K562 (cell line): ENCODE results near the gene EBI3. TPM values are rescaled to one million over a fixed set of nuclear protein-coding genes. Genes with fewer than 3 reads are reported as not detected.
A peak's percentile ranks its signal among the peaks of the same experiment; 100 is the strongest.

Source experiments
- ATAC-seq: fragments of 200-7000 bp; cut with Tn5 transposase; 3 replicates; pipeline ENCODE4 v1.9.1; 2020; ENCODE audit warnings: moderate library complexity
- BruUV-seq: library from RNA; stranded (reverse); fragments of 400-500 nt; replicated peaks from 2 replicates; lab custom pipeline; 2021; lab: Mats Ljungman, UMichigan
- CTCF ChIA-PET: fragments of 300-600 bp; formaldehyde crosslinking; extraction: SDS; loops from one replicate; lab custom pipeline; 2021; ENCODE audit warnings: low intra/inter-chr PET ratio; lab: Yijun Ruan, JAX
- POLR2A ChIA-PET: fragments of 300-600, 350-650 bp; sonication (Branson Sonifier 250); formaldehyde crosslinking; extraction: SDS; loops from one replicate; lab custom pipeline; 2021; ENCODE audit warnings: antibody characterized with exemption, inconsistent platforms; lab: Yijun Ruan, JAX
- DNase-seq, 4 experiments: peaks; one replicate each; pipeline versions ENCODE4 v3.0.0 to v3.0.0-alpha.2; 2011 to 2018; ENCODE audit warnings: low spot score in 3 of 4, mixed read lengths in 3 of 4; ENCODE audit errors: extremely low read depth in 1 of 4
- FAIRE-seq: peaks from 2 replicates; lab custom pipeline; 2011; peaks lifted over from hg19 to GRCh38; lab: Jason Lieb, UNC
- H2AFZ ChIP-seq: 2 replicates; pipeline ENCODE4 v1.6.0; 2011; ENCODE audit warnings: low read depth, low read length, control low read depth, inconsistent platforms
- H3K27ac ChIP-seq: fragments of 200-600 bp; 3 replicates; pipeline ENCODE4 v1.8.0; 2011; ENCODE audit warnings: low read depth, mild to moderate bottlenecking, control low read depth, inconsistent platforms, low read length, moderate library complexity, mixed read lengths; ENCODE audit errors: extremely low read depth
- H3K27me3 ChIP-seq, 2 experiments: fragments of 300-600 bp in 1 of 2; 2 replicates in 1 of 2; 3 replicates in 1 of 2; pipeline versions ENCODE4 v1.6.0 to v1.8.0; 2011; ENCODE audit warnings: inconsistent platforms in 2 of 2, low read length in 2 of 2, mild to moderate bottlenecking in 1 of 2, mixed read lengths in 1 of 2, moderate library complexity in 1 of 2; ENCODE audit not compliant: control insufficient read depth in 2 of 2, insufficient read depth in 2 of 2
- H3K36me3 ChIP-seq: fragments of 300-600 bp; 3 replicates; pipeline ENCODE4 v1.8.0; 2011; ENCODE audit warnings: mild to moderate bottlenecking, low read length, inconsistent platforms; ENCODE audit not compliant: control insufficient read depth, insufficient read depth
- H3K4me1 ChIP-seq, 2 experiments: fragments of 200-600 bp in 1 of 2; replicated peaks in 1 of 2; 2 replicates in 1 of 2; 3 replicates in 1 of 2; pipeline versions ENCODE4 v1.5.1 to v1.8.0; 2011; ENCODE audit warnings: inconsistent platforms in 2 of 2, low read length in 2 of 2, mild to moderate bottlenecking in 1 of 2, mixed read lengths in 1 of 2, moderate library complexity in 1 of 2; ENCODE audit not compliant: control insufficient read depth in 2 of 2, insufficient read depth in 2 of 2
- H3K4me2 ChIP-seq: 2 replicates; pipeline ENCODE4 v1.6.1; 2011; ENCODE audit warnings: low read length, control low read depth, inconsistent platforms, mixed read lengths; ENCODE audit not compliant: insufficient read depth
- H3K4me3 ChIP-seq: fragments of 200-600 bp; sonication (generic), shearing (Covaris generic); 2 replicates; pipeline ENCODE4 v1.5.1; 2016; ENCODE audit warnings: control low read depth, inconsistent platforms
- H3K79me2 ChIP-seq: fragments of 200-600 bp; 3 replicates; pipeline ENCODE4 v1.8.0; 2011; ENCODE audit warnings: low read length, inconsistent platforms; ENCODE audit not compliant: control insufficient read depth, insufficient read depth
- H3K9ac ChIP-seq, 2 experiments: 2 replicates each; pipeline versions ENCODE4 v1.6.0 to v1.6.1; 2011; ENCODE audit warnings: low read depth in 2 of 2, low read length in 2 of 2, control low read depth in 1 of 2, inconsistent platforms in 1 of 2, mild to moderate bottlenecking in 1 of 2, mixed read lengths in 1 of 2; ENCODE audit not compliant: insufficient read depth in 1 of 2
- H3K9me1 ChIP-seq: one replicate; pipeline ENCODE4 v1.6.0; 2011; ENCODE audit warnings: inconsistent platforms, mild to moderate bottlenecking, low read length, moderate library complexity; ENCODE audit not compliant: control insufficient read depth, insufficient read depth
- H3K9me3 ChIP-seq: replicated peaks from 2 replicates; pipeline ENCODE4 v1.5.1; 2011; ENCODE audit warnings: low read depth, low read length, inconsistent platforms; ENCODE audit not compliant: control insufficient read depth, insufficient read depth
- H4K20me1 ChIP-seq: replicated peaks from 2 replicates; pipeline ENCODE4 v1.6.1; 2011; ENCODE audit warnings: low read length, inconsistent platforms, mixed read lengths; ENCODE audit not compliant: control insufficient read depth, insufficient read depth
- FOXA3 ChIP-seq, 2 experiments: fragments of 450-650 bp in 1 of 2; sonication (generic) in 1 of 2; formaldehyde crosslinking; IDR thresholded peaks in 1 of 2; conservative IDR thresholded peaks in 1 of 2; 2 replicates each; pipeline versions ENCODE4 v1.4.0 to v1.8.0; 2020 to 2022; ENCODE audit warnings: mild to moderate bottlenecking in 2 of 2, missing genetic modification reagents in 1 of 2
- FOXK1 ChIP-seq: sonication (generic); formaldehyde crosslinking; IDR thresholded peaks from 2 replicates; pipeline ENCODE4 v1.8.0; 2022; ENCODE audit warnings: missing genetic modification reagents, mild to moderate bottlenecking, borderline replicate concordance
- JUNB ChIP-seq: fragments of 450-650 bp; formaldehyde crosslinking; conservative IDR thresholded peaks from 2 replicates; pipeline ENCODE4 v1.4.0; 2020; ENCODE audit warnings: mild to moderate bottlenecking
- LARP7 ChIP-seq: fragments of 450-650 bp; IDR thresholded peaks from 2 replicates; pipeline ENCODE4 v1.6.1; 2016
- POLR2G ChIP-seq: fragments of 200-400 bp; formaldehyde crosslinking; IDR thresholded peaks from 2 replicates; pipeline ENCODE4 v1.6.1; 2017; ENCODE audit warnings: low read depth, mild to moderate bottlenecking, antibody characterized with exemption, low read length, moderate library complexity
- STAG1 ChIP-seq: sonication (generic); formaldehyde crosslinking; IDR thresholded peaks from 2 replicates; pipeline ENCODE4 v1.5.0; 2020; ENCODE audit warnings: missing genetic modification reagents, borderline replicate concordance
- TGIF2 ChIP-seq: sonication (generic); formaldehyde crosslinking; IDR thresholded peaks from 2 replicates; pipeline ENCODE4 v1.8.1; 2022; ENCODE audit warnings: mild to moderate bottlenecking, missing genetic modification reagents, moderate library complexity
- U2AF1 ChIP-seq: fragments of 200-400 bp; formaldehyde crosslinking; optimal IDR thresholded peaks from 2 replicates; pipeline ENCODE3; 2017; ENCODE audit warnings: mild to moderate bottlenecking, low read depth, low read length, moderate library complexity
- ZNF197 ChIP-seq: fragments of 200-800 bp; sonication (Bioruptor generic); IDR thresholded peaks from 2 replicates; pipeline ENCODE4 v1.6.1; 2016; ENCODE audit warnings: low read depth, missing genetic modification characterization, missing compliant biosample characterization
- ZNF444 ChIP-seq: fragments of 250-450 bp; sonication (Bioruptor Pico); IDR thresholded peaks from 2 replicates; pipeline ENCODE4 v1.4.0; 2020; ENCODE audit warnings: mild to moderate bottlenecking, moderate library complexity
- WGBS: fragments of 100-300 bp; shearing (Covaris generic); methylation state at CpG from one replicate; pipeline ENCODE4 v1.1.6; 2016; ENCODE audit warnings: low coverage, mixed read lengths; ENCODE audit not compliant: insufficient coverage; ENCODE audit errors: missing lambda C conversion rate; 5-methylcytosine and 5-hydroxymethylcytosine counted together
- in situ Hi-C: fragments of 300-500 bp; cut with MboI; formaldehyde crosslinking; loops from 4 replicates; pipeline ENCODE4 v1.15.0; 2018; ENCODE audit warnings: inconsistent platforms, mixed read lengths
- intact Hi-C: fragments of 100-400 bp; cut with micrococcal nuclease; formaldehyde crosslinking; loops from 2 replicates; pipeline ENCODE4 v1.14.2; 2022
- polyA plus RNA-seq, 8 experiments: library from polyadenylated mRNA; depleted of rRNA in 4 of 8; stranded (reverse) in 5 of 8; unstranded in 3 of 8; fragments of >200 nt; fragmentation: Nextera tagmentation in 2 of 8; fragmentation: Illumina TruSeq in 1 of 8; extraction: Ambion mirVana in 2 of 8; extraction: Trizol in 1 of 8; gene quantifications; 2 replicates each; pipeline versions ENCODE4 v1.2.1 to v1.2.3, GENCODE V29; 2011 to 2014; ENCODE audit warnings: inconsistent platforms in 1 of 8, missing spikeins in 1 of 8
- total RNA-seq, 7 experiments: library from RNA; depleted of rRNA in 6 of 7; stranded (reverse); fragments of >200 nt in 6 of 7; fragmentation: Illumina TruSeq in 2 of 7; extraction: Trizol in 2 of 7; gene quantifications; 2 replicates each; pipeline versions ENCODE4 v1.2.1 to v1.2.3, GENCODE V29; 2011 to 2021; ENCODE audit warnings: low replicate concordance in 1 of 7
- TF ChIP-seq, protein P1 (sequence below): fragments of 450-650 bp; formaldehyde crosslinking; conservative IDR thresholded peaks from 2 replicates; pipeline ENCODE4 v1.4.0; 2022; ENCODE audit warnings: mild to moderate bottlenecking, missing genetic modification characterization
- TF ChIP-seq, protein P2 (sequence below): sonication (generic); formaldehyde crosslinking; IDR thresholded peaks from 2 replicates; pipeline ENCODE4 v1.8.1; 2023; ENCODE audit warnings: mild to moderate bottlenecking, missing genetic modification reagents
- TF ChIP-seq, protein P3 (sequence below): fragments of 450-650 bp; IDR thresholded peaks from 2 replicates; pipeline ENCODE4 v1.6.1; 2016; ENCODE audit warnings: borderline replicate concordance
- TF ChIP-seq, protein P4 (sequence below): IDR thresholded peaks from 2 replicates; pipeline ENCODE4 v1.6.1; 2014; ENCODE audit warnings: antibody characterized with exemption

Gene EBI3
- total and polyA plus RNA-seq, 9 of the 15 experiments (the other 6 are each of a cell fraction or from before 2014, with no cell fraction given), result 0.08 to 0.35 (median 0.22) TPM; not detected in 6

DNA sequence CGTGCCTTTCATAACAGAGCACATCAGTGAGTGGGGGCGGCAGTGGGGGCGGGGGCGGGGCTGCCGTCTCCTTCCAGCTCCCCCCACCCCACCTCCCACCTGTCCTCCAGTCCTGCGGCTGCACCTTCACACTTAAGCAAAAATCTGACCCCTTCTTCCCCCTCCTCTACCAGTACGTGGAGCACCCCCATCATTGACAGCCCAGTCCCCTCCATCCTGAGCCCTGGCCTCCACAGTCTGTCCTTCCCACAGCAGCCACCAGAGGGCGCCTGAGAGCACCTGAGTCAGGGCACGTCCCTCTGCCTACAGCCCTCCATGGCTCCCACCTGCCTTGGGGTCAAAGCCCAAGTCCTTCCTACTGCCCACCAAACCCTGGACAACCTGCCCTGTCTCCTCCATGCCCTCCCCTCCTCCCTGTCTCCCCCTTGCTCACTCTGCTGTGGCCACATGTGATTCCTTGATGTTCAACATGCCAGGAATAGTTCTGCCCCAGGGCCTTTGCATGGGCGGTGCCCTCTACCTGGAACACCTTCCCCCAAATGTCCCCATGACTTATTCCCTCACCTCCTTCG lies 4.0 kb downstream of the EBI3 start:
- 2% methylated on average over 10 of the region's 11 CpGs for WGBS
- no peaks in the 10 kb centered on the region for H3K36me3 ChIP-seq
- ChIA-PET POLR2A (interaction anchor here (0.7 to 3.0 kb wide), 3 partner anchors 13 to 798 kb away, joined by 3 to 13 read pairs (median 8); partner anchors contain the start of gene YJU2), CTCF (interaction anchor here (0.6 to 0.7 kb wide), 3 partner anchors 71 to 274 kb away, joined by 3 read pairs; no protein-coding TSS in a partner anchor)
- 0 out of 2 replicates have a peak overlapping the region, but pooled peaks have one; percentile 1 for H3K4me3 ChIP-seq
- H4K20me1 ChIP-seq, result 0 out of 2 replicates have a peak, but pooled peaks cover 5% of the 10 kb centered on the region
- peaks cover 12 to 27% of the 10 kb centered on the region in 2 experiments; a peak in 3 of 5 replicates for H3K27me3 ChIP-seq
- peaks cover 5 to 32% of the 10 kb centered on the region in 2 experiments; a peak in 4 of 5 replicates for H3K4me1 ChIP-seq
- no peaks in the 10 kb centered on the region for H3K9me1 ChIP-seq
- intact Hi-C loops (no loop called here), in situ Hi-C loops (no loop called here)
- no peak overlapping the region for H3K27ac ChIP-seq
- peak overlapping the region in 1 of 2 experiments; percentile 83; a peak in 2 of 4 replicates for H3K9ac ChIP-seq
- ATAC-seq (peak; percentile 86), FAIRE-seq (peak; percentile 56), DNase-seq (peak; percentile 65 to 82 (median 76))
- no TSS peak for BruUV-seq
- H3K9me3 ChIP-seq, result no peaks in the 10 kb centered on the region
- peak overlapping the region; percentile 75 for H2AFZ ChIP-seq
- no peaks in the 10 kb centered on the region for H3K79me2 ChIP-seq
- H3K4me2 ChIP-seq, result peak overlapping the region; percentile 44; the same call in 1 of the 2 replicates
- TF ChIP-seq POLR2G (no peak), JUNB (no peak), FOXA3 (CRISPR knock-in tag; conservative IDR thresholded peaks at IDR 0.05 in 1 of 2, IDR thresholded peaks at IDR 0.05 in 1 of 2) (no peak), STAG1 (CRISPR knock-in tag) (peak; percentile 21; the same call in 1 of the 2 replicates), U2AF1 (no peak), FOXK1 (no peak), ZNF197 (CRISPR knock-in tag) (no peak), ZNF444 (CRISPR knock-in tag) (no peak), LARP7 (peak; percentile 55; the same call in 1 of the 2 replicates), TGIF2 (CRISPR knock-in tag) (no peak)
- TF ChIP-seq, protein P1, sequence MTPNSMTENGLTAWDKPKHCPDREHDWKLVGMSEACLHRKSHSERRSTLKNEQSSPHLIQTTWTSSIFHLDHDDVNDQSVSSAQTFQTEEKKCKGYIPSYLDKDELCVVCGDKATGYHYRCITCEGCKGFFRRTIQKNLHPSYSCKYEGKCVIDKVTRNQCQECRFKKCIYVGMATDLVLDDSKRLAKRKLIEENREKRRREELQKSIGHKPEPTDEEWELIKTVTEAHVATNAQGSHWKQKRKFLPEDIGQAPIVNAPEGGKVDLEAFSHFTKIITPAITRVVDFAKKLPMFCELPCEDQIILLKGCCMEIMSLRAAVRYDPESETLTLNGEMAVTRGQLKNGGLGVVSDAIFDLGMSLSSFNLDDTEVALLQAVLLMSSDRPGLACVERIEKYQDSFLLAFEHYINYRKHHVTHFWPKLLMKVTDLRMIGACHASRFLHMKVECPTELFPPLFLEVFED (CRISPR knock-in tag), result no peak
- TF ChIP-seq, protein P2, sequence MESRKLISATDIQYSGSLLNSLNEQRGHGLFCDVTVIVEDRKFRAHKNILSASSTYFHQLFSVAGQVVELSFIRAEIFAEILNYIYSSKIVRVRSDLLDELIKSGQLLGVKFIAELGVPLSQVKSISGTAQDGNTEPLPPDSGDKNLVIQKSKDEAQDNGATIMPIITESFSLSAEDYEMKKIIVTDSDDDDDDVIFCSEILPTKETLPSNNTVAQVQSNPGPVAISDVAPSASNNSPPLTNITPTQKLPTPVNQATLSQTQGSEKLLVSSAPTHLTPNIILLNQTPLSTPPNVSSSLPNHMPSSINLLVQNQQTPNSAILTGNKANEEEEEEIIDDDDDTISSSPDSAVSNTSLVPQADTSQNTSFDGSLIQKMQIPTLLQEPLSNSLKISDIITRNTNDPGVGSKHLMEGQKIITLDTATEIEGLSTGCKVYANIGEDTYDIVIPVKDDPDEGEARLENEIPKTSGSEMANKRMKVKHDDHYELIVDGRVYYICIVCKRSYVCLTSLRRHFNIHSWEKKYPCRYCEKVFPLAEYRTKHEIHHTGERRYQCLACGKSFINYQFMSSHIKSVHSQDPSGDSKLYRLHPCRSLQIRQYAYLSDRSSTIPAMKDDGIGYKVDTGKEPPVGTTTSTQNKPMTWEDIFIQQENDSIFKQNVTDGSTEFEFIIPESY (CRISPR knock-in tag), result peak; percentile 37; the same call in 1 of the 2 replicates
- TF ChIP-seq, protein P3, sequence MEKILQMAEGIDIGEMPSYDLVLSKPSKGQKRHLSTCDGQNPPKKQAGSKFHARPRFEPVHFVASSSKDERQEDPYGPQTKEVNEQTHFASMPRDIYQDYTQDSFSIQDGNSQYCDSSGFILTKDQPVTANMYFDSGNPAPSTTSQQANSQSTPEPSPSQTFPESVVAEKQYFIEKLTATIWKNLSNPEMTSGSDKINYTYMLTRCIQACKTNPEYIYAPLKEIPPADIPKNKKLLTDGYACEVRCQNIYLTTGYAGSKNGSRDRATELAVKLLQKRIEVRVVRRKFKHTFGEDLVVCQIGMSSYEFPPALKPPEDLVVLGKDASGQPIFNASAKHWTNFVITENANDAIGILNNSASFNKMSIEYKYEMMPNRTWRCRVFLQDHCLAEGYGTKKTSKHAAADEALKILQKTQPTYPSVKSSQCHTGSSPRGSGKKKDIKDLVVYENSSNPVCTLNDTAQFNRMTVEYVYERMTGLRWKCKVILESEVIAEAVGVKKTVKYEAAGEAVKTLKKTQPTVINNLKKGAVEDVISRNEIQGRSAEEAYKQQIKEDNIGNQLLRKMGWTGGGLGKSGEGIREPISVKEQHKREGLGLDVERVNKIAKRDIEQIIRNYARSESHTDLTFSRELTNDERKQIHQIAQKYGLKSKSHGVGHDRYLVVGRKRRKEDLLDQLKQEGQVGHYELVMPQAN, result peak; percentile 61; the same call in 1 of the 2 replicates
- TF ChIP-seq, protein P4, sequence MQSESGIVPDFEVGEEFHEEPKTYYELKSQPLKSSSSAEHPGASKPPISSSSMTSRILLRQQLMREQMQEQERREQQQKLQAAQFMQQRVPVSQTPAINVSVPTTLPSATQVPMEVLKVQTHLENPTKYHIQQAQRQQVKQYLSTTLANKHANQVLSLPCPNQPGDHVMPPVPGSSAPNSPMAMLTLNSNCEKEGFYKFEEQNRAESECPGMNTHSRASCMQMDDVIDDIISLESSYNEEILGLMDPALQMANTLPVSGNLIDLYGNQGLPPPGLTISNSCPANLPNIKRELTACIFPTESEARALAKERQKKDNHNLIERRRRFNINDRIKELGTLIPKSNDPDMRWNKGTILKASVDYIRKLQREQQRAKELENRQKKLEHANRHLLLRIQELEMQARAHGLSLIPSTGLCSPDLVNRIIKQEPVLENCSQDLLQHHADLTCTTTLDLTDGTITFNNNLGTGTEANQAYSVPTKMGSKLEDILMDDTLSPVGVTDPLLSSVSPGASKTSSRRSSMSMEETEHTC, result no peak
